GM18502 (cell line): Measurements from ENCODE around the gene PPARA.

Experiments used
- ATAC-seq: cut with Tn5 transposase; IDR thresholded peaks from one replicate; pipeline ENCODE4 v1.9.1; 2021; ENCODE audit warnings: mild to moderate bottlenecking; ENCODE audit not compliant: unreplicated experiment, poor library complexity

PPARA gene

GRCh38 chr22:46162771-46163556 is 12.6 kb downstream of the PPARA start:
- no peak for ATAC-seq

DNA sequence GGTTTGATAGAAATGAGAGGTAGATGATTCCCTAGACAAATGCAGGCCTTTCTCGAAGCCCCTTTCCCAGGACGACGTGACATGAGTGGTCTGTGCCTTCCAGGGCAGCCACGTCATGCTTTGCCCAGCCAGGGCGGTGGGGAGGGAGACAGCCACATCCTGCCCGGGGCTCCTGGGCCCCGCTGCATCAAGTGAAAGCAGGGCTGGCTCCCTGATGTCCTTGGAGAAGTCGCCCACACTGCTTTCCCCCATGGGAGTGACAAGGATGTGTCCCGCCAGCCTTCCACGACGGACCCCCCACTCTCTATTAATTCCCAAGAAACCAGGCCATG is 13.2 kb downstream of the PPARA start:
- ATAC-seq: no peak

- no peak for ATAC-seq
Measured at GRCh38 chr22:46165977-46166376, 15.7 kb downstream of the PPARA start.

DNA sequence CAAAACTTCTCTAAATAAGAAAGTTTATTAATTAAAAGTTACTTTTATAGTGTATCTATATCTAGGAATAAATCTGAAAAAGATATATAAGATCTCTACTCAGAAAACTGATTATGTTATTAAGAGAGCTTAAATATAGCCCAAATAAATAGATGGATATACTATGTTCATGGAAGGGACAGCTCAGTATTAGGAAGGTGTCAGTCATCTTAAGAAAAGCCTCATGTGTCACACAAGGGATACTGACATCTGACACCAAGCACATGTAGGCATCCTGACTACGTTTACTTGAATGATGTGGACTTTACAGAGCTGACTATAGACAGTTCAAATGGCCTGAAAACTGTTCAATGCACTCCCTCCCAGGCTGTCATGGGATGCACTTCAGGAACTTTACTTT is 19.3 kb downstream of the PPARA start:
- ATAC-seq: no peak

DNA sequence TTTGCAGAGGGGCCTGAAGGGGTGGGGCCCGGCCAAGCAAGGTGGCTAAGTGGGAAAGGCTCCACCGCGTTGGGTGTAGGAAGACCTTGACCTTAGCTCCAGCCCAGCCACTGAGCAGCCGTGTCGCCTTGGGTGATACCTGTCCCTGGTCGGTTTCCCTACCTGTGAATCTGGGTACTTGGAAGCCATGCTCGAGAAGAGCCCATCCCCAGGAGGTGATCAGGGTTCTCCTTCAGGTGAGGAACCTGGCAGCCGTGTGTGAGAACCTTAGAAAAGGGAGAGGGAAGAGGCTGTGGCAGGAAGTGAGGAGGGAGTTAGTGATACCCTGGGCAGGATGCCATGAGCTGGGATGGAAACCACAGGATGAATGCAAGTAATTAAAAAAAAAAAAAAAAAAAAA is 21.6 kb downstream of the PPARA start:
- ATAC-seq: no peak

- no peak for ATAC-seq
Measured at GRCh38 chr22:46172522-46173110, 22.3 kb downstream of the PPARA start.

DNA sequence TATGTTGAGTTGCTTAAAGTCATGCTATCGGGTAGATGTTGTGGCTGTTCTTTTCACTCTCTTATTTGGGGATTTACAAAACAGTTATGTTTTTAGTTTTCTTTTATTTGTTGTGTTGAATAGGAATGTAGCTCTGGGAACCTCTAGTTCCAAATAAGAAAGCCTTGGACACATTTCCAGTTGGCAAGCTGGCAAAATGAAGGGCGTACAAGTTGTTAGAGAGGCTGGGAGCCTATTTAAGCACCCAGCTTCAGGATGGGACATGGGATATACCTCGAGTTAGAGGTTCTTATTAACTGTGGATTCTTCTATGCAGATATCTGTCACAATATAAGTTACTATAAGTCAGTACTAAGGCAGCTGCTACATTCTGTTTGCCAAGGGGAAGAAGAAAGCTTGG is 22.8 kb downstream of the PPARA start:
- ATAC-seq: no peak

DNA sequence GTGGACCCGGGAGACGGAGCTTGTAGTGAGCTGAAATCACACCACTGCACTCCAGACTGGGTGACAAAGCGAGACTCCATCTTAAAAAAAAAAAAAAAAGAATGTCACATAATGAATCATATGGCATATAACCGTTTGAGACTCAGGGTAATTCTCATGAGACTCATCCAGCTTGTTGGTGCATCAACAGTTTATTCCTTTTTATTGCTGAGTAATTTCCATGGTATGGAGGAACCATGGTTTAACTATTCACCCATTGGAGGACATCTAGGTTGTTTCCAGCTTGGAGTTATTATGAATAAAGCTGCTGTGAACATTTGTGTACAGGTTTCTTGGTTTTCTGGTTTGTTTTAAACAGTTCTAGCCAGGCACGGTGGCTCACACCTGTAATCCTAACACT is 25.3 kb downstream of the PPARA start:
- ATAC-seq: no peak

DNA sequence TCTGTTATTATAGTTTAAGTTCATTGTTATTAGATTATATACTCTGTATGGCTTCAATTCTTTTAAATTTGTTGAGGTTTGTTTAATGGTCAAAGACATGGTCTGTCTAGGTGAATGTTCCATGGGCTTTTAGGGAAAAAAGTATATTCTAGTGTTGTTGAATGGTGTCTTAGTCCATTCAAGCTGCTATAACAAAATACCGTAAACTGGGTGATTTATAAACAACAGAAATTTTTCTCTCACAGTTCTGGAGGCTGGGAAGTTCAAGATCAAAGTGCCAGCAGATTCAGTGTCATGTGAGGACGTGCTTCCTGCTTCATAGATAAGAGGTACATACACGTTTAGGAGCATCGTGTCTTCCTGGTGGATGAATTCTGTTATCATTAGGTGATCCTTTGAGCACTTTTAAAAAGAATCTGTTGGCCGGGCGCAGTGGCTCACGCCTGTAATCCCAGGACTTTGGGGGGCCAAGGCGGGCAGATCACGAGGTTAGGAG is 26.2 kb downstream of the PPARA start:
- no peak for ATAC-seq

DNA sequence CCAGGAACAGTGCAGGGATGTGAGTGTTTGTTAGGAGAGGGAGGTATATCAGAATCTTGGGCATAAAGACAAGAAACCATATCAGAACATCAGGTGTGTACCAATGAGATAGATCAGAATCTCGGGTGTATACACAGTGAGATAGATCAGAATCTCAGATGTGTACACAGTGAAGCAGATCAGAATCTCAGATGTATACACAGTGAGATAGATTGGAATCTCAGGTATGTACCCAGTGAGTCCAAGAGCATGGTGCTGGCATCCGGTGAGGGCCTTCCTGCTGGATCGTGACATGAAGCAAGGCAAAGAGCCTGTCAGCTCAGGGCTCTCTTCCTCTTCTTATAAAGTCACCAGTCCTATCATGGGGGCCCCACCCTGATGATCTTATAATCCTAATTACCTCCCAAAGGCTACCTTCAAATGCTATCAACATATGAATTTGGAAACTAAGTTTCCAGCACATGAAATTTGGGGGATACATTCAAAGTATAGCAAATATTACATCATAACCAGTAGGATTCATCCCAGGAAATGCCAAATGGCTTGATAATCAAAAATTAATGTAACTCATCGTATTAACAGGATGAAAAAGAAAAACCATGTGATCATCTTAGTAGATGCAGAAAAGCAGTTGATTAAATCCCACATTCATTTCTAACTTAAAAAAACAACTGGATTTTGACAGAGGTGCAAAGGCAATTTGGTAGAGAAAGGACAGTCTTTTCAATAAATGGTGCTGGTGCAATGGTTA is 28.6 kb downstream of the PPARA start:
- no peak for ATAC-seq

- ATAC-seq: no peak
Measured at GRCh38 chr22:46179748-46180147, 29.4 kb downstream of the PPARA start.

GRCh38 chr22:46180370-46181137 is 30.2 kb downstream of the PPARA start:
- ATAC-seq: no peak

GRCh38 chr22:46183733-46184132 is 33.4 kb downstream of the PPARA start:
- ATAC-seq: no peak

GRCh38 chr22:46185283-46185682 is 35.0 kb downstream of the PPARA start:
- no peak for ATAC-seq

DNA sequence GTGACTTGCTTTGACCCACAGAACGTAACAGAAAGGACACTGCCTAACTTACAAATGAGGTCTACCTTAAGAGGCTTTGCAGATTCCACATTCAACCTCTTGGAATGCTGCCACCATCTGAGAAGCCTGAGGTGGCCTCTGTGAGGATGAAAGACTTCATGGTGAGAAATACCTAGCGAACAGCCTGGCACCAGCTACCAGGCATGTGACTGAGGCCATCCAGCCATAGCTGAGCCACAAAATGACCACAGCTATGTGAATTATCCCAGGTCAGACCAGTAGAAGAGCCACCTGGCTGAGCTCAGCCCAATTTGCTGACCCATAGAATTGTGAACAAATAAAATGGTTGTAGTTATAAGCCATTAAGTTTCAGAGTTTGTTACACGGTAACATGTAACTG is 37.5 kb downstream of the PPARA start:
- no peak for ATAC-seq

DNA sequence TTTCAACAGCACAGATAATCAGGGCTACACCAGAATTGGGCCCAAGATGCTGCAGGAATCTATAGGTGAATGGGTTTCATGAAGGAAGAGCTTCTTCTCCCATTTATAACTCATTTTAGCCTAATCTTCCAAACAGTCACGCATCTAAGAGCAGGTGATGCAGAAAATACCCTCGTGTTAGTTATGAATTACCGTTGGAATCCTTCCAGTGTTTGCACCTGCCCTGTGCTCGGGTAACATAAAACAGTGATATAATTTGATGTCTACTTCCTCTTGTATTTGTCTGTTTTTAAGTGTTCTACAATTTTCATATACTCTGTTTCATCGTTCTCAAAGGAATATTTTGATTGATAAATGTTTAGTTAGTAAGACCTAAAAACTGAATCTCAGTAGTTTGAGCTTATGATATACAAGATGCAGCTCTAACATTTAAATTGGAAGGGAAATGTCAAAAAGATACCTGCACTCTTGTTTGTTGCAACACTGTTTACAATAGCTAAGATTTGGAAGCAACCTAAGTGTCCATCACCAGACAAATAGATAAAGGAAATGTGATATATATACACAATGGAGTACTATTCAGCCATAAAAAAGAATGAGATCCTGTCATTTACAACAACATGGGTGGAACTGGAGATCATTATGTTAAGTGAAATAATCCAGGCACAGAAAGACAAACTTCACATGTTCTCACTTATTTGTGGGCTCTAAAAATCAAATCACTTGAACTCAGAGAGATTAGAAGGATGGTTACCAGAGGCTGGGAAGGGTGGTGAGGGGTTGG is 42.1 kb downstream of the PPARA start:
- ATAC-seq: no peak

DNA sequence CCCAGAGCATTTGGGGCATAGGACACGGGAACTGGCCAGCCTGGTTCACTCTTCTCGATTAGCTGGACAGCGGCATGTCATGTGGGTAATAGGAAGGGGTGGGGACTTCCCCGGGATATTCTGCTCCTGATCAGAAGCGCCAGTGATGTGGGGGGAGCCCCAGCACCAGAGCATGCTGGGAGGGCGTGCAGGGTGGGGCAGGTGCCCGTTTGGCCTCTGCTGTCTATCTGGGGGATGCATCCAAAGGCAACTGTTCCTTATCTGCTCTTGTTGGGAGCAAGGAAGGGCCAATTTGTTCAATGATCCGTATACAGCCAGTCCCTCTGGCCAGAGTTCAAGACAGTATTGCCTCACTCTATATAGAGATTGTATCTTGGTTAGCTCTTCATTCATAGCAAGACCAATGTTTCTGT is 43.6 kb downstream of the PPARA start:
- ATAC-seq: no peak

GRCh38 chr22:46195487-46196165 is 45.3 kb downstream of the PPARA start:
- no peak for ATAC-seq

DNA sequence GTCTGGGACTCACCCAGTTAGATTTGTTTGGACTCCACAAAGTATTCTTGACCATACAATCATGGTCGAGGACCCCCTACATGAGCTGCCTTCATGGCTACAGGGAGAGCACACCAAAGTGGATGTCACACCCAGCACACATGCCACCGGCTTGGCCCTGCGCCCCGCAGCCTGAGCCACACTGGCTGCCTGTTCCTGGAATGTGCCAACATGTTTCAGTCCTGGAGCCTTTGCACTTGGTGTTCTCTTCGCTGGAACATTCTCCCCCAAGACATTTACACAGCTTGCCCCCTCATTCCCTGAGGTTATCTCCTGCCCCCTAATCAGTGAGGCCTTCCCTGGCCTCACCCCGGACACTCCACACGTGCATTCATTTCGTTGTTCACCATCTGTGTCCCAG is 46.0 kb downstream of the PPARA start:
- ATAC-seq: no peak
